ENCODE data around the gene CHSY1.

The CHSY1 gene

DNA sequence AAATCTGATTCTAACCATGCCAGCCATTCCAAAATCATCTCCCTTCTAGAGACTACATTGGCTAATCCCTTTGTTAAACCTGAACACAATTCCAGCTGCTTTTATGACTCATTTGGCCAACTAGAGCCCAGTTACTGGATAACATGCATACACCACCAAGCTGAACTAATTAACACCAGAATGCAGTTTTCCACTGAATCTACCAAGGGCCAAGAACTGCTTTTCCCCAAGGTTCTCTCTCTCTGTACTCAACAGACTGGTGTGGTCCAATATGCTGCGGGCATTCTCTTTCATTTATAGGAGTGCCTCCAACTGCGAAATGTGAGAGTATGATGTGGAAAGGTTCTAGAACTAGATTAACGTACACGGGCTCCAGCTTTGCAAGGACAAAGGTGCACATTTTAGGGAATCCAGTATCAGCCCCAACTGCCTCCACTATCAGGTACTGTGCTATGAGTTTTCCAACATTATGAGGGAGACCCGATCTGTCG is 1.5 kb downstream of the CHSY1 start:
- Histone ChIP-seq H3K36me3 (replicated peaks in 1 of 2; ENCODE audit: control insufficient read depth in 2 of 2, insufficient read depth in 2 of 2, low read length in 2 of 2) (peaks cover 2 to 35% of the 10 kb centered on the region in 2 donors), H3K9me3 (replicated peaks in 1 of 2; ENCODE audit: control insufficient read depth in 2 of 2, insufficient read depth in 1 of 2, low read depth in 1 of 2, low read length in 2 of 2) (no peaks in the 10 kb centered on the region), H2AFZ (ENCODE audit: low read length) (peak overlapping the region; percentile 86), H3K4ac (ENCODE audit: low read length) (no peak overlapping the region), H2BK5ac (ENCODE audit: low read length) (no peak overlapping the region), H3K79me1 (ENCODE audit: low read depth, low read length) (peaks cover 6% of the 10 kb centered on the region), H2BK120ac (ENCODE audit: low read depth, low read length) (no peak overlapping the region), H4K8ac (ENCODE audit: low read depth, low read length) (no peak overlapping the region), H3K27me3 (ENCODE audit: control insufficient read depth in 3 of 3, insufficient read depth in 3 of 3, low read depth in 1 of 3, low read length in 3 of 3) (no peaks in the 10 kb centered on the region), H2AK5ac (ENCODE audit: low read depth, low read length) (no peak overlapping the region), H4K91ac (ENCODE audit: low read depth, low read length, poor library complexity) (no peak overlapping the region), H3K23ac (ENCODE audit: low read depth, low read length, poor library complexity) (no peak overlapping the region), H3K18ac (ENCODE audit: low read length) (peak overlapping the region; percentile 82), H3K4me1 (ENCODE audit: control insufficient read depth in 2 of 2, insufficient read depth in 1 of 2, low read depth in 1 of 2, low read length in 2 of 2) (peaks cover 3 to 9% of the 10 kb centered on the region in 2 donors), H3K4me2 (ENCODE audit: insufficient read depth, low read length, poor library complexity, severe bottlenecking) (peak overlapping the region; percentile 82), H3K4me3 (ENCODE audit: low read length in 2 of 2) (peak overlapping the region; percentile 88 to 98), H2BK12ac (ENCODE audit: low read length) (no peak overlapping the region), H3K27ac (replicated peaks; ENCODE audit: low read length) (no peak overlapping the region), H2BK15ac (ENCODE audit: low read length) (no peak overlapping the region), H3K9ac (ENCODE audit: low read depth, low read length, poor library complexity) (peak overlapping the region; percentile 90), H3K14ac (ENCODE audit: low read length) (no peak overlapping the region)
- WGBS, 2 donors (ENCODE audit: extremely low coverage in 2 of 2, insufficient read length in 2 of 2, insufficient replicate concordance in 1 of 2): no CpG with 5 or more reads among the region's 6 CpGs
- no peak for DNase-seq (ENCODE audit: low spot score)

DNA sequence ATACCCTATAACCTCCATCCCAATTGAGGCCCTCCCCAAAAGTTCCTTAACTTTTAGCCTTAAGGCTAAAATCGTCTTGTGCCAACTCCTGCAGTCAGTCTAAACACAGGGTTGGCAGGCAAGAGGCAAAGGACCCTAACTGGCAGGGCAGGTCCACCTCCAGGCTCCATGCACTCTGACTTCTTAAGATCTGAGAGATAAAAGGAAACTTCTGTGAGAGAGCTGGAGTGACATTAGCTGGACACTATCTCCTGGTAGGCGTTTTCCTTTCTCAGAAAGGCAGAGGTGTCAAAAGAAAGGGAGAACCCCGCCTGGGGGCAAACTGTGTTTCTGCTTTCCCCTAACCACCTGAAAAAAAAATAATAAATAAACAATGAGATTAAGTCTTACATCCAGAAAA is 3.6 kb downstream of the CHSY1 start:
- Histone ChIP-seq H3K36me3 (replicated peaks in 1 of 2; ENCODE audit: control insufficient read depth in 2 of 2, insufficient read depth in 2 of 2, low read length in 2 of 2) (peaks cover 2 to 54% of the 10 kb centered on the region in 2 donors), H3K4ac (ENCODE audit: low read length) (no peak overlapping the region), H3K27ac (replicated peaks; ENCODE audit: low read length) (no peak overlapping the region), H3K14ac (ENCODE audit: low read length) (no peak overlapping the region), H2BK12ac (ENCODE audit: low read length) (no peak overlapping the region), H3K4me1 (ENCODE audit: control insufficient read depth in 2 of 2, insufficient read depth in 1 of 2, low read depth in 1 of 2, low read length in 2 of 2) (peaks cover 3 to 11% of the 10 kb centered on the region in 2 donors), H3K9ac (ENCODE audit: low read depth, low read length, poor library complexity) (no peak overlapping the region), H4K8ac (ENCODE audit: low read depth, low read length) (no peak overlapping the region), H3K9me3 (replicated peaks in 1 of 2; ENCODE audit: control insufficient read depth in 2 of 2, insufficient read depth in 1 of 2, low read depth in 1 of 2, low read length in 2 of 2) (no peaks in the 10 kb centered on the region), H3K18ac (ENCODE audit: low read length) (no peak overlapping the region), H2BK15ac (ENCODE audit: low read length) (no peak overlapping the region), H3K4me3 (ENCODE audit: low read length in 2 of 2) (no peak overlapping the region), H2AK5ac (ENCODE audit: low read depth, low read length) (no peak overlapping the region), H2AFZ (ENCODE audit: low read length) (no peak overlapping the region), H3K27me3 (ENCODE audit: control insufficient read depth in 3 of 3, insufficient read depth in 3 of 3, low read depth in 1 of 3, low read length in 3 of 3) (peaks cover 0 to 5% (median 0%) of the 10 kb centered on the region in 3 experiments), H2BK120ac (ENCODE audit: low read depth, low read length) (no peak overlapping the region), H3K79me1 (ENCODE audit: low read depth, low read length) (peaks cover 14% of the 10 kb centered on the region), H4K91ac (ENCODE audit: low read depth, low read length, poor library complexity) (no peak overlapping the region), H2BK5ac (ENCODE audit: low read length) (no peak overlapping the region), H3K23ac (ENCODE audit: low read depth, low read length, poor library complexity) (no peak overlapping the region), H3K4me2 (ENCODE audit: insufficient read depth, low read length, poor library complexity, severe bottlenecking) (no peak overlapping the region)
- DNase-seq (ENCODE audit: low spot score): no peak
- whole genome bisulfite sequencing, 2 donors (ENCODE audit: extremely low coverage in 2 of 2, insufficient read length in 2 of 2, insufficient replicate concordance in 1 of 2): no CpG with 5 or more reads among the region's 3 CpGs

DNA sequence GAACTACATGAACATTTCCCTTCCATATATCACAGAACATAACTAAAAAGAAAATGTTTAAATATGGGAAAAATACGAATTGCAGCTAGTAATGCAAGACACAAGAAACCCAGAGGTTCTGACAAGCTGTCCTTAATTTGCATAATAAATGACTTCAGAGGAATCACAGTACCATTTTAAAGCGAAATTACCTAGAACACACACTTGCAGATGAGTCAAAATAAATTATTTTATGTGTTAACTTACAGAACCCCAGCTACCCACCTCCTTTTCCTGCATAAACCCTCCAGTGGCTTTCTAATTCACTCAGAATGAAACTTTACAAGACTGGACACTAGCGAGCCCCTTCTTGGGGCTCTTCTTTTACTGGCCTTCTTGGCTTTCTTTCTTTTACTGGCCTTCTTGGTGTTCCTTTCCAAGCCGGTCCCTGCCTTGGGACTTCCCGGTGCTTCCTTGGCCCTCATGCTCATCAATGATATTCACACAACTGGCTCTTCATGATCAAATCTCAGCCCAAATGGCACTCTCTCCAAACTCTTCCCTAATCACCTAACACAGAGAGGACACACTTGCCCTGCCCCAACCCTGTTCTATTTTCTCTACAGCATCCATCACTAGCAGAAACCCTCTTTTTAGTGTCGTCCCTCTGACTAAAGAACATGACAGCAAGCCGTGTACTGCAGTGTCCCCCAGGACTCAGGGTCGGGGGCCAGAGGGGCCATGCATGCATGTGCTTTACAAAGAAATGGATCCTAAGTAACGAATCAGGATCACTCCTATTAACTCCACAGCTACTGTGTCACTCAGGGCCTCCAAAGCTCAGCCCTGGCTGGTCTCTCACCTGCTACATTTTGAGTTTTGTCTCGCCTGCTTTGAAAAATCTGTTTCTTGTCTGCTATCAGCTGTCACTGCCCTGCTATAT is 4.8 kb downstream of the CHSY1 start:
- Histone ChIP-seq H3K27ac (replicated peaks; ENCODE audit: low read length) (no peak overlapping the region), H3K4me2 (ENCODE audit: insufficient read depth, low read length, poor library complexity, severe bottlenecking) (no peak overlapping the region), H3K4me3 (ENCODE audit: low read length in 2 of 2) (no peak overlapping the region), H3K79me1 (ENCODE audit: low read depth, low read length) (peaks cover 18% of the 10 kb centered on the region), H3K36me3 (replicated peaks in 1 of 2; ENCODE audit: control insufficient read depth in 2 of 2, insufficient read depth in 2 of 2, low read length in 2 of 2) (peaks cover 5 to 61% of the 10 kb centered on the region in 2 donors), H3K9ac (ENCODE audit: low read depth, low read length, poor library complexity) (no peak overlapping the region), H3K27me3 (ENCODE audit: control insufficient read depth in 3 of 3, insufficient read depth in 3 of 3, low read depth in 1 of 3, low read length in 3 of 3) (peaks cover 0 to 5% (median 0%) of the 10 kb centered on the region in 3 experiments), H3K9me3 (replicated peaks in 1 of 2; ENCODE audit: control insufficient read depth in 2 of 2, insufficient read depth in 1 of 2, low read depth in 1 of 2, low read length in 2 of 2) (no peaks in the 10 kb centered on the region), H2BK12ac (ENCODE audit: low read length) (no peak overlapping the region), H3K14ac (ENCODE audit: low read length) (no peak overlapping the region), H2BK120ac (ENCODE audit: low read depth, low read length) (no peak overlapping the region), H3K18ac (ENCODE audit: low read length) (no peak overlapping the region), H3K4ac (ENCODE audit: low read length) (no peak overlapping the region), H3K4me1 (ENCODE audit: control insufficient read depth in 2 of 2, insufficient read depth in 1 of 2, low read depth in 1 of 2, low read length in 2 of 2) (peaks cover 3 to 16% of the 10 kb centered on the region in 2 donors), H4K91ac (ENCODE audit: low read depth, low read length, poor library complexity) (no peak overlapping the region), H2AFZ (ENCODE audit: low read length) (no peak overlapping the region), H2AK5ac (ENCODE audit: low read depth, low read length) (no peak overlapping the region), H2BK15ac (ENCODE audit: low read length) (no peak overlapping the region), H3K23ac (ENCODE audit: low read depth, low read length, poor library complexity) (no peak overlapping the region), H2BK5ac (ENCODE audit: low read length) (no peak overlapping the region), H4K8ac (ENCODE audit: low read depth, low read length) (no peak overlapping the region)
- WGBS, 2 donors (ENCODE audit: extremely low coverage in 2 of 2, insufficient read length in 2 of 2, insufficient replicate concordance in 1 of 2): no CpG with 5 or more reads among the region's 10 CpGs
- DNase-seq (ENCODE audit: low spot score): no peak

DNA sequence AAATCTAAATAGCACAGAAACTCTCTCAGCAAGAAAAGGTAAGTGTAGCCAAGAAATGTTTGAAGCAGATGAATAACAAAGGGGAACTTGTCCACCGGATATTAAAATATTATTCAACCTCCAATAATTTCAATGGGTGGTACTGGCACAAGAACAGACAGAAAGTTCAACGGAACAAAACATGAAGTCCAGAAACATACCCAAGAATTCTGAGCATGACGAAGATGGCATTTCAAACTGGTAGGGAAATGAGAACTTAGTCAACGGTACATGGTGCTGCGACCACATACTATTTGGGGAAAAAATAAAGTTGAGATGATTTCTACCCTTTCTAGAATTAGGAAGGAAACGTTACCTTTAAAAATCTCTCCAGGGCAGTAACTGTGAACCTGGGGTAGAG is 5.5 kb downstream of the CHSY1 start:
- DNase-seq (ENCODE audit: low spot score): no peak
- H3K9me3 ChIP-seq (replicated peaks in 1 of 2; ENCODE audit: control insufficient read depth in 2 of 2, insufficient read depth in 1 of 2, low read depth in 1 of 2, low read length in 2 of 2): no peaks in the 10 kb centered on the region
- no peak overlapping the region for H3K27ac ChIP-seq (replicated peaks; ENCODE audit: low read length)
- H3K4me1 ChIP-seq (ENCODE audit: control insufficient read depth in 2 of 2, insufficient read depth in 1 of 2, low read depth in 1 of 2, low read length in 2 of 2): peaks cover 3 to 16% of the 10 kb centered on the region in 2 donors
- no peak overlapping the region for H4K8ac ChIP-seq (ENCODE audit: low read depth, low read length)
- H2BK15ac ChIP-seq (ENCODE audit: low read length): no peak overlapping the region
- H3K4me3 ChIP-seq (ENCODE audit: low read length in 2 of 2): no peak overlapping the region
- no peak overlapping the region for H3K18ac ChIP-seq (ENCODE audit: low read length)
- H3K4me2 ChIP-seq (ENCODE audit: insufficient read depth, low read length, poor library complexity, severe bottlenecking): no peak overlapping the region
- H2BK12ac ChIP-seq (ENCODE audit: low read length): no peak overlapping the region
- H2BK5ac ChIP-seq (ENCODE audit: low read length): no peak overlapping the region
- H3K9ac ChIP-seq (ENCODE audit: low read depth, low read length, poor library complexity): no peak overlapping the region
- no peak overlapping the region for H3K14ac ChIP-seq (ENCODE audit: low read length)
- H2AFZ ChIP-seq (ENCODE audit: low read length): no peak overlapping the region
- H3K79me1 ChIP-seq (ENCODE audit: low read depth, low read length): peaks cover 18% of the 10 kb centered on the region
- no peak overlapping the region for H2BK120ac ChIP-seq (ENCODE audit: low read depth, low read length)
- no CpG with 5 or more reads among the region's 6 CpGs for WGBS, 2 donors (ENCODE audit: extremely low coverage in 2 of 2, insufficient read length in 2 of 2, insufficient replicate concordance in 1 of 2)
- H3K4ac ChIP-seq (ENCODE audit: low read length): no peak overlapping the region
- H3K36me3 ChIP-seq (replicated peaks in 1 of 2; ENCODE audit: control insufficient read depth in 2 of 2, insufficient read depth in 2 of 2, low read length in 2 of 2): peaks cover 5 to 68% of the 10 kb centered on the region in 2 donors
- H3K27me3 ChIP-seq (ENCODE audit: control insufficient read depth in 3 of 3, insufficient read depth in 3 of 3, low read depth in 1 of 3, low read length in 3 of 3): peaks cover 0 to 5% (median 0%) of the 10 kb centered on the region in 3 experiments
- H2AK5ac ChIP-seq (ENCODE audit: low read depth, low read length): no peak overlapping the region
- H3K23ac ChIP-seq (ENCODE audit: low read depth, low read length, poor library complexity): no peak overlapping the region
- no peak overlapping the region for H4K91ac ChIP-seq (ENCODE audit: low read depth, low read length, poor library complexity)
